A549 (cell line): ENCODE results near the gene CRACR2B. TPM values are rescaled to one million over a fixed set of nuclear protein-coding genes. Genes with fewer than 3 reads are reported as not detected.

Experiments used
- ATAC-seq, 2 experiments: fragments of 200-7000 bp in 1 of 2; fragments of >200 bp in 1 of 2; cut with Nextera tagmentation in 1 of 2; cut with Tn5 transposase in 1 of 2; 3 replicates each; pipeline versions ENCODE4 v1.8.0 to v1.9.1; 2018 to 2020; ENCODE audit warnings: mild to moderate bottlenecking in 1 of 2, moderate library complexity in 1 of 2
- CTCF ChIA-PET: fragments of 300-600 bp; sonication (Branson Sonifier 250); formaldehyde crosslinking; extraction: SDS; loops from one replicate; lab custom pipeline; 2021; ENCODE audit warnings: antibody characterized with exemption, inconsistent platforms; lab: Yijun Ruan, JAX
- POLR2A ChIA-PET: fragments of 350-600 bp; formaldehyde crosslinking; extraction: SDS; loops from one replicate; lab custom pipeline; 2021; ENCODE audit warnings: antibody characterized with exemption, inconsistent platforms; lab: Yijun Ruan, JAX
- DNase-seq, 2 experiments: peaks; one replicate each; pipeline versions ENCODE4 v3.0.0 to v3.0.0-alpha.2; 2011 to 2016; ENCODE audit warnings: low read depth in 1 of 2, low spot score in 1 of 2
- FAIRE-seq: peaks from 2 replicates; lab custom pipeline; 2011; peaks lifted over from hg19 to GRCh38; lab: Jason Lieb, UNC
- H3K27ac ChIP-seq, 2 experiments: fragments of >200 bp; sonication (Bioruptor Twin); formaldehyde crosslinking; 3 replicates each; pipeline ENCODE4 v1.5.1; 2016 to 2017
- H3K4me1 ChIP-seq: fragments of >200 bp; sonication (Bioruptor Twin); formaldehyde crosslinking; 3 replicates; pipeline ENCODE4 v1.6.1; 2016
- H3K4me2 ChIP-seq: fragments of >200 bp; sonication (Bioruptor Twin); formaldehyde crosslinking; 3 replicates; pipeline ENCODE4 v1.6.1; 2016
- H3K4me3 ChIP-seq: fragments of >200 bp; sonication (Bioruptor Twin); formaldehyde crosslinking; 3 replicates; pipeline ENCODE4 v1.5.1; 2016
- H3K9me3 ChIP-seq: fragments of >200 bp; sonication (Bioruptor Twin); formaldehyde crosslinking; 3 replicates; pipeline ENCODE4 v1.6.1; 2016
- BCL3 ChIP-seq: fragments of >200 bp; sonication (Bioruptor Twin); formaldehyde crosslinking; IDR thresholded peaks from 3 replicates; pipeline ENCODE4 v1.6.1; 2016
- CEBPB ChIP-seq, 2 experiments: fragments of >200 bp in 1 of 2; sonication (Bioruptor Twin) in 1 of 2; formaldehyde crosslinking in 1 of 2; IDR thresholded peaks; 2 replicates each; pipeline ENCODE4 v1.6.1; 2012 to 2016
- CHD2 ChIP-seq: fragments of 150-350 bp; IDR thresholded peaks from 2 replicates; pipeline ENCODE4 v1.6.1; 2014; ENCODE audit warnings: low read length; ENCODE audit not compliant: partially characterized antibody
- CTCF ChIP-seq: fragments of >200 bp; sonication (Bioruptor Twin); formaldehyde crosslinking; IDR thresholded peaks from 3 replicates; pipeline ENCODE4 v1.5.1; 2016
- EHMT2 ChIP-seq: fragments of 200-600 bp; sonication (generic); IDR thresholded peaks from 2 replicates; pipeline ENCODE4 v1.6.1; 2016; ENCODE audit warnings: antibody characterized with exemption, low read depth, mild to moderate bottlenecking, moderate library complexity
- EP300 ChIP-seq, 2 experiments: fragments of >200 bp; sonication (Bioruptor Twin); formaldehyde crosslinking; IDR thresholded peaks; 2 replicates in 1 of 2; 3 replicates in 1 of 2; pipeline ENCODE4 v1.6.1; 2016 to 2017
- FOXS1 ChIP-seq: fragments of 250-450 bp; sonication (Bioruptor Pico); IDR thresholded peaks from 2 replicates; pipeline ENCODE4 v1.5.0; 2020; ENCODE audit warnings: mild to moderate bottlenecking, moderate library complexity
- HEYL ChIP-seq: fragments of 250-450 bp; sonication (Bioruptor Pico); IDR thresholded peaks from 2 replicates; pipeline ENCODE4 v1.8.0; 2021; ENCODE audit warnings: mild to moderate bottlenecking, moderate library complexity
- HOXA7 ChIP-seq: fragments of 250-450 bp; sonication (Bioruptor Pico); IDR thresholded peaks from 2 replicates; pipeline ENCODE4 v1.5.0; 2020; ENCODE audit warnings: mild to moderate bottlenecking, moderate library complexity
- JUN ChIP-seq, 2 experiments: fragments of >200 bp; sonication (Bioruptor Twin); formaldehyde crosslinking; IDR thresholded peaks; 2 replicates in 1 of 2; 3 replicates in 1 of 2; pipeline ENCODE4 v1.6.1; 2016 to 2017
- MAX ChIP-seq: IDR thresholded peaks from 2 replicates; pipeline ENCODE4 v1.6.1; 2012
- MAZ ChIP-seq: fragments of 150-350 bp; IDR thresholded peaks from 2 replicates; pipeline ENCODE4 v1.6.1; 2014; ENCODE audit warnings: antibody characterized with exemption, low read depth, low read length, borderline replicate concordance
- MYC ChIP-seq: IDR thresholded peaks from 2 replicates; pipeline ENCODE4 v1.6.1; 2012; ENCODE audit warnings: mild to moderate bottlenecking, inconsistent platforms, low read length, improper control_type of control experiment, borderline replicate concordance
- NFE2L2 ChIP-seq: fragments of 150-350 bp; conservative IDR thresholded peaks from 2 replicates; pipeline ENCODE4 v1.6.1; 2014; ENCODE audit warnings: low read length
- NPAS2 ChIP-seq: fragments of 250-450 bp; sonication (Bioruptor Pico); IDR thresholded peaks from 2 replicates; pipeline ENCODE4 v1.8.0; 2022; ENCODE audit warnings: mild to moderate bottlenecking, moderate library complexity, borderline replicate concordance
- PHF8 ChIP-seq: fragments of 200-600 bp; sonication (generic); IDR thresholded peaks from 2 replicates; pipeline ENCODE4 v1.6.1; 2016; ENCODE audit warnings: low read depth, mild to moderate bottlenecking, antibody characterized with exemption, moderate library complexity, borderline replicate concordance
- POLR2A ChIP-seq: IDR thresholded peaks from 2 replicates; pipeline ENCODE4 v1.6.1; 2012; ENCODE audit warnings: mild to moderate bottlenecking, low read length
- RAD21 ChIP-seq, 2 experiments: fragments of >200 bp in 1 of 2; sonication (Bioruptor Twin) in 1 of 2; formaldehyde crosslinking in 1 of 2; IDR thresholded peaks in 1 of 2; conservative IDR thresholded peaks in 1 of 2; 2 replicates in 1 of 2; 3 replicates in 1 of 2; pipeline ENCODE4 v1.6.1; 2012 to 2018; ENCODE audit warnings: inconsistent platforms in 1 of 2
- REST ChIP-seq: fragments of 200-600 bp; sonication (generic); IDR thresholded peaks from 2 replicates; pipeline ENCODE4 v1.6.1; 2016; ENCODE audit warnings: antibody characterized with exemption, mild to moderate bottlenecking, moderate library complexity
- TP53 ChIP-seq: fragments of 250-450 bp; sonication (Bioruptor Pico); IDR thresholded peaks from 2 replicates; pipeline ENCODE4 v1.5.0; 2021; ENCODE audit warnings: mild to moderate bottlenecking, moderate library complexity
- WGBS: methylation state at CpG from one replicate; pipeline ENCODE4 v1.1.6; 2017; ENCODE audit errors: missing lambda C conversion rate; 5-methylcytosine and 5-hydroxymethylcytosine counted together
- polyA plus RNA-seq, 4 experiments: library from polyadenylated mRNA; depleted of rRNA in 3 of 4; stranded (reverse); fragments of >200 nt; fragmentation: RNase III in 1 of 4; extraction: RNeasy Plus Mini Kit Qiagen cat#74134 plus additional on column Dnase treatment in 1 of 4; gene quantifications; 2 replicates in 3 of 4; 3 replicates in 1 of 4; pipeline ENCODE4 v1.2.3, GENCODE V29; 2011 to 2017
- TF ChIP-seq, protein P1 (sequence below): IDR thresholded peaks from 2 replicates; pipeline ENCODE4 v1.6.1; 2012; ENCODE audit warnings: low read depth, borderline replicate concordance

CRACR2B gene
- polyA plus RNA-seq, 2 of the 4 experiments (the other 2 are of a cell fraction) = 1.2 to 3.0 TPM

DNA sequence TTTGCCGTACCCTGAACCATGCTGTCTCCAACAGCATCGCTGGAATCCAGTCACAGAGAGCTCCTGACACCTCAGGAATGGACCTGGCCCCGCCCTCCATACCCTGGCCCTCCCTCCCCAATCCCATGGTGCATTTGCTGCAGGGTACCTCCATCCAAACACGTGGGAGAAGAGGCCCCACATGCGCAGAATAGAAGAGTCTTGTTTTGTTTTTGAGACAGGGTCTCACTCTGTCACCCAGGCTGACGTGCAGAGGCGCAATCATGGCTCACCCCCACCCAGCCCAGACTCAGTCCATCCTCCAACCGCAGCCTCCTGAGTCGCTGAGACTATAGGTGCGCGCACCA lies 11.3 kb upstream of the CRACR2B start:
- Histone ChIP-seq H3K9me3 (no peaks in the 10 kb centered on the region), H3K27ac (no peak overlapping the region)
- no peak for FAIRE-seq
- POLR2A ChIA-PET = no interaction called here
- TF ChIP-seq HEYL (CRISPR knock-in tag) (no peak), NFE2L2 (no peak), NPAS2 (CRISPR knock-in tag) (no peak), CTCF (no peak), MAX (0 out of 2 replicates have a peak, but pooled peaks have one; percentile 40), HOXA7 (no peak), MYC (no peak), PHF8 (no peak)
- TF ChIP-seq, protein P1, sequence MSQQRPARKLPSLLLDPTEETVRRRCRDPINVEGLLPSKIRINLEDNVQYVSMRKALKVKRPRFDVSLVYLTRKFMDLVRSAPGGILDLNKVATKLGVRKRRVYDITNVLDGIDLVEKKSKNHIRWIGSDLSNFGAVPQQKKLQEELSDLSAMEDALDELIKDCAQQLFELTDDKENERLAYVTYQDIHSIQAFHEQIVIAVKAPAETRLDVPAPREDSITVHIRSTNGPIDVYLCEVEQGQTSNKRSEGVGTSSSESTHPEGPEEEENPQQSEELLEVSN = 0 out of 2 replicates have a peak, but pooled peaks have one; percentile 38
- TF ChIP-seq, all 56 proteins: peak for 2
- peak in 1 of 2 experiments; percentile 53 for DNase-seq
- 81% methylated on average over 11 of the region's 11 CpGs for WGBS
- Histone ChIP-seq H3K4me1 (peaks cover 46% of the 10 kb centered on the region), H3K4me3 (no peak overlapping the region), H3K4me2 (no peak overlapping the region)
- CTCF ChIA-PET = interaction anchor here (1.0 to 1.9 kb wide), 3 partner anchors 12 to 234 kb away, joined by 3 to 6 read pairs (median 5); partner anchors contain the start of gene CRACR2B
- ATAC-seq = 0 out of 6 replicates have a peak, but pooled peaks of 1 of the 2 experiments have one; percentile 0

DNA sequence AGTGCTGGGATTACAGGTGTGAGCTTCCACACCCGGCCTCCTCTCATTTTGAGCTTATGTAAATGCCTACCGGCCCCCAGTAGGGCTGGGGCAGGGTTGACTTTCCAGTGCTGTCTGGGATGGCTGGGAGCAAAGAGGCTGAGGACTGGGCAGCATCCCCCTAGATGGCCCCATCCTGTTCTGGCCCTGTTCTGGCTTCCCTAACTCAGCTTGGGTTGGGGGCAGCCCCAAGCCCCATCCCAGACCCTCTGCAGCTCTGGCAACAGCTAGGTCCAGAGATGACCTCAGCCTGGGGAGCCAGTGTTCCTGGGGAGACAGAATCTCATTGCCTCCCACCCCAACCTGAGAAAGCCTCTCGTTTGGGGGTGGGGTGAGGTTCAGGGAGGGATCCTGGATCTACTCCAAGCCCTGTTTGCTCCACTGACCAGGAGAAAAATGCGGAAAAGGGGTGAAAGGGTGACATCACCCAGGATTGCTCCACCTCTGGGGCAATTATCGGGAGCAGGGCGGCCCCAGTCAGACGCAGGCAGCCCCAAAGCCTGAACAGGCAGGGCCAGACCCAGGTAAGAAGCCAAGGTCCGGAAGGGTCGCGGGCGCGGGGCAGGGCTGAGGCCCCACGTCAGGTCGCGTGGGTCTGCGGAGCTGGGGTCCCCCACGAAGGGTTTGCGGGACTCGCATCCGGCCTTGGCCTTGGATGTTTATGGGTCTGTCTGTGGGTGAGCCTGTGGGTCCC lies 9.2 kb upstream of the CRACR2B start, which contains the start of gene PNPLA2:
TSS of gene PNPLA2 (plus strand) at position 519 of the 733 bp plus-strand sequence. CDS start 805 bp downstream, outside the sequence.
- ATAC-seq (peak; percentile 9 to 10), DNase-seq (peak in 1 of 2 experiments; percentile 60), FAIRE-seq (no peak)
- no peaks in the 10 kb centered on the region for H3K9me3 ChIP-seq
- H3K4me3 ChIP-seq = peak within 1 kb of the TSS; percentile 99
- H3K4me1 ChIP-seq = peaks cover 35% of the 10 kb centered on the region
- peak within 1 kb of the TSS; percentile 87 to 90 for H3K27ac ChIP-seq
- ChIA-PET POLR2A (interaction anchor here (0.6 to 3.1 kb wide), 16 partner anchors 8 to 106 kb away, joined by 3 to 52 read pairs (median 6); partner anchors contain the start of genes CD151, CEND1, CRACR2B and RPLP2), CTCF (interaction anchor here (0.8 to 1.7 kb wide), 7 partner anchors 9 to 22 kb away, joined by 3 to 4 read pairs (median 3); partner anchors contain the start of gene CRACR2B)
- TF ChIP-seq TP53 (CRISPR knock-in tag) (0 out of 2 replicates have a peak, but pooled peaks have one; percentile 42), CHD2 (no peak), CEBPB (IDR thresholded peaks at IDR 0.05) (peak; percentile 43 to 62; a peak in 3 of 4 replicates)
- TF ChIP-seq, all 56 proteins: peak for 2
- H3K4me2 ChIP-seq = peak within 1 kb of the TSS; percentile 97
- WGBS = 43% methylated on average over 12 of the region's 20 CpGs

GRCh38 chr11:819129-819931 lies 8.4 kb upstream of the CRACR2B start:
- peak in 1 of 2 experiments; percentile 88 for DNase-seq
- FAIRE-seq = no peak
- ATAC-seq = peak; percentile 40 to 66
- peak overlapping the region; percentile 97 for H3K4me2 ChIP-seq
- peak overlapping the region; percentile 99 for H3K4me3 ChIP-seq
- POLR2A ChIA-PET = interaction anchor here (0.6 to 3.1 kb wide), 16 partner anchors 8 to 107 kb away, joined by 3 to 52 read pairs (median 6); partner anchors contain the start of genes CD151, CEND1, CRACR2B and RPLP2
- H3K9me3 ChIP-seq = no peaks in the 10 kb centered on the region
- H3K27ac ChIP-seq = peak overlapping the region; percentile 87 to 90
- CTCF ChIA-PET = interaction anchor here (0.8 to 1.7 kb wide), 5 partner anchors 10 to 21 kb away, joined by 3 to 4 read pairs (median 3); no protein-coding TSS in a partner anchor
- H3K4me1 ChIP-seq = peaks cover 32% of the 10 kb centered on the region
- no CpG with 5 or more reads among the region's 96 CpGs for WGBS
- TF ChIP-seq REST (peak; percentile 41; the same call in 1 of the 2 replicates), JUN (IDR thresholded peaks at IDR 0.05) (peak; percentile 67 to 79; a peak in 4 of 5 replicates), POLR2A (peak; percentile 62), RAD21 (conservative IDR thresholded peaks at IDR 0.05 in 1 of 2, IDR thresholded peaks at IDR 0.05 in 1 of 2) (no peak), FOXS1 (no peak), BCL3 (peak; percentile 79), MAZ (no peak), HEYL (CRISPR knock-in tag) (no peak), EP300 (IDR thresholded peaks at IDR 0.05) (no peak), EHMT2 (no peak)
